ENCODE measurements around the gene NR5A2.

NR5A2 gene

GRCh38 chr1:200049810-200050209, 22.3 kb downstream of the NR5A2 start:
- Histone ChIP-seq H3K4me3 (ENCODE audit: low read depth, low read length) (no peak overlapping the region), H3K4me1 (ENCODE audit: control insufficient read depth, insufficient read depth, low read length) (no peaks in the 10 kb centered on the region), H3K27ac (ENCODE audit: extremely low read depth, low read depth, low read length) (no peak overlapping the region), H3K9me3 (ENCODE audit: control insufficient read depth, insufficient read depth, low read depth, low read length) (no peaks in the 10 kb centered on the region), H3K36me3 (ENCODE audit: control insufficient read depth in 2 of 2, insufficient read depth in 1 of 2, low read length in 2 of 2) (no peaks in the 10 kb centered on the region)
- CTCF ChIA-PET: no interaction called here
- TF ChIP-seq ZNF248 (tag by site-specific recombination; IDR thresholded peaks at IDR 0.05): no peak
- TF ChIP-seq ZSCAN16 (tag by site-specific recombination; IDR thresholded peaks at IDR 0.05): no peak
- TF ChIP-seq ZNF561 (tag by site-specific recombination; IDR thresholded peaks at IDR 0.05; ENCODE audit: borderline replicate concordance): no peak
- TF ChIP-seq SETDB1 (IDR thresholded peaks at IDR 0.05; ENCODE audit: insufficient read length, low read length): no peak
- no peak for TF ChIP-seq HOXC10 (CRISPR knock-in tag; IDR thresholded peaks at IDR 0.05)
- no peak for TF ChIP-seq HOXA7 (CRISPR knock-in tag; IDR thresholded peaks at IDR 0.05; ENCODE audit: borderline replicate concordance)
- no peak for TF ChIP-seq ZFP41 (tag by site-specific recombination; IDR thresholded peaks at IDR 0.05; ENCODE audit: borderline replicate concordance)
- no peak for TF ChIP-seq INSM2 (tag by site-specific recombination; IDR thresholded peaks at IDR 0.05)
- no peak for TF ChIP-seq ZNF48 (tag by site-specific recombination; IDR thresholded peaks at IDR 0.05)
- TF ChIP-seq ZNF398 (tag by site-specific recombination; IDR thresholded peaks at IDR 0.05): no peak
- no peak for TF ChIP-seq ZNF660 (tag by site-specific recombination; IDR thresholded peaks at IDR 0.05)
- TF ChIP-seq ZNF155 (tag by site-specific recombination; IDR thresholded peaks at IDR 0.05): no peak
- POLR2A ChIA-PET: no interaction called here

DNA sequence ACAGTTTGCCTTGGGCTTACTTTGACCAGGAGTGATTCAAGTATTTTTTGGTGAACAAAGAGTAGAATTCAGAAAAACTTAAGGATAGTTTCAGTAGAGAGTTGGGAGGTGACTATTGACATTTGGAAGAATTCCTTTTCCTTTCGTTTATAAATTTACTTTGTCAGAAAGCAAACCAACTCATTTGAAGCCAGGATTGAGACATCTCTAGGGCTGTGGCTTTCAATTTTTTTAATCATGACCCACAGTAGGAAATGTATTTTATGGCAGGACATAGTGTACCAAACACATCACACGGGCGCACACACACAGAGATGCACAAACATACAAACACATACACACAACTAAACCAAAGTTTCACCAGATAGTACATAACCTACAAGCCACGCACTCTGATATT, 24.1 kb downstream of the NR5A2 start:
- Histone ChIP-seq H3K27ac (ENCODE audit: extremely low read depth, low read depth, low read length) (no peak overlapping the region), H3K4me1 (ENCODE audit: control insufficient read depth, insufficient read depth, low read length) (no peaks in the 10 kb centered on the region), H3K9me3 (ENCODE audit: control insufficient read depth, insufficient read depth, low read depth, low read length) (no peaks in the 10 kb centered on the region), H3K36me3 (ENCODE audit: control insufficient read depth in 2 of 2, insufficient read depth in 1 of 2, low read length in 2 of 2) (no peaks in the 10 kb centered on the region), H3K4me3 (ENCODE audit: low read depth, low read length) (no peak overlapping the region)
- CTCF ChIA-PET: no interaction called here
- POLR2A ChIA-PET: no interaction called here
- TF ChIP-seq, protein P1, sequence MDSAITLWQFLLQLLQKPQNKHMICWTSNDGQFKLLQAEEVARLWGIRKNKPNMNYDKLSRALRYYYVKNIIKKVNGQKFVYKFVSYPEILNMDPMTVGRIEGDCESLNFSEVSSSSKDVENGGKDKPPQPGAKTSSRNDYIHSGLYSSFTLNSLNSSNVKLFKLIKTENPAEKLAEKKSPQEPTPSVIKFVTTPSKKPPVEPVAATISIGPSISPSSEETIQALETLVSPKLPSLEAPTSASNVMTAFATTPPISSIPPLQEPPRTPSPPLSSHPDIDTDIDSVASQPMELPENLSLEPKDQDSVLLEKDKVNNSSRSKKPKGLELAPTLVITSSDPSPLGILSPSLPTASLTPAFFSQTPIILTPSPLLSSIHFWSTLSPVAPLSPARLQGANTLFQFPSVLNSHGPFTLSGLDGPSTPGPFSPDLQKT (IDR thresholded peaks at IDR 0.05; ENCODE audit: borderline replicate concordance, low read depth, low read length): no peak
- TF ChIP-seq, protein P2, sequence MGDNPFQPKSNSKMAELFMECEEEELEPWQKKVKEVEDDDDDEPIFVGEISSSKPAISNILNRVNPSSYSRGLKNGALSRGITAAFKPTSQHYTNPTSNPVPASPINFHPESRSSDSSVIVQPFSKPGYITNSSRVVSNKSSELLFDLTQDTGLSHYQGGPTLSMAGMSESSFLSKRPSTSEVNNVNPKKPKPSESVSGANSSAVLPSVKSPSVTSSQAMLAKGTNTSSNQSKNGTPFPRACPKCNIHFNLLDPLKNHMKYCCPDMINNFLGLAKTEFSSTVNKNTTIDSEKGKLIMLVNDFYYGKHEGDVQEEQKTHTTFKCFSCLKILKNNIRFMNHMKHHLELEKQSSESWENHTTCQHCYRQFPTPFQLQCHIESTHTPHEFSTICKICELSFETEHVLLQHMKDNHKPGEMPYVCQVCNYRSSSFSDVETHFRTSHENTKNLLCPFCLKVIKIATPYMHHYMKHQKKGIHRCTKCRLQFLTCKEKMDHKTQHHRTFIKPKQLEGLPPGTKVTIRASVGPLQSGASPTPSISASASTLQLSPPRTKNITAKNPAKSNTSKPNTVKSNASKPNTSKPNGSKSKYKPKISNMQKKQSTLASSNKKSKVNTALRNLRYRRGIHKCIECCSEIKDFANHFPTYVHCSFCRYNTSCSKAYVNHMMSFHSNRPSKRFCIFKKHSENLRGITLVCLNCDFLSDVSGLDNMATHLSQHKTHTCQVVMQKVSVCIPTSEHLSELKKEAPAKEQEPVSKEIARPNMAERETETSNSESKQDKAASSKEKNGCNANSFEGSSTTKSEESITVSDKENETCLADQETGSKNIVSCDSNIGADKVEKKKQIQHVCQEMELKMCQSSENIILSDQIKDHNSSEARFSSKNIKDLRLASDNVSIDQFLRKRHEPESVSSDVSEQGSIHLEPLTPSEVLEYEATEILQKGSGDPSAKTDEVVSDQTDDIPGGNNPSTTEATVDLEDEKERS (tag by site-specific recombination; IDR thresholded peaks at IDR 0.05): no peak
- TF ChIP-seq BCL11B (tag by site-specific recombination; IDR thresholded peaks at IDR 0.05; ENCODE audit: low read depth) (no peak), ZNF529 (tag by site-specific recombination; IDR thresholded peaks at IDR 0.05; ENCODE audit: insufficient replicate concordance) (no peak), ZNF518A (tag by site-specific recombination; conservative IDR thresholded peaks at IDR 0.05; ENCODE audit: low read depth) (no peak), ZNF157 (tag by site-specific recombination; IDR thresholded peaks at IDR 0.05) (no peak), ZNF544 (tag by site-specific recombination; IDR thresholded peaks at IDR 0.05) (no peak), ZNF558 (tag by site-specific recombination; IDR thresholded peaks at IDR 0.05) (no peak), HOXA7 (CRISPR knock-in tag; IDR thresholded peaks at IDR 0.05; ENCODE audit: borderline replicate concordance) (no peak), ZNF837 (tag by site-specific recombination; IDR thresholded peaks at IDR 0.05) (no peak), ZNF600 (tag by site-specific recombination; IDR thresholded peaks at IDR 0.05) (no peak), ZNF121 (tag by site-specific recombination; IDR thresholded peaks at IDR 0.05) (no peak)

Data from HEK293 (cell line).